ENCODE data around the gene GAD1. TPM values are rescaled to one million over a fixed set of nuclear protein-coding genes. Genes with fewer than 3 reads are reported as not detected.

The GAD1 gene
- total RNA-seq, 5 donors from 2014 or later (not counting 1 experiment from before 2014, with no cell fraction given): 0.09 TPM; not detected in 4

GRCh38 chr2:170887496-170887895 lies 70.8 kb downstream of the GAD1 start:
- POLR2A ChIA-PET: no interaction called here
- H3K27me3 ChIP-seq (replicated peaks in 1 of 2; ENCODE audit: control insufficient read depth in 2 of 2, extremely low read depth in 1 of 2, insufficient read depth in 2 of 2, low read length in 1 of 2): peaks cover 0 to 17% of the 10 kb centered on the region in 2 experiments
- Mint-ChIP-seq H3K4me1 (no peaks in the 10 kb centered on the region), H3K27ac (no peak overlapping the region), H3K36me3 (no peaks in the 10 kb centered on the region), H3K9me3 (no peaks in the 10 kb centered on the region), H3K27me3 (peaks cover 19 to 25% of the 10 kb centered on the region in 2 donors), H3K4me3 (no peak overlapping the region)
- DNase-seq: no peak
- H3K9me3 ChIP-seq: no peaks in the 10 kb centered on the region
- no peaks in the 10 kb centered on the region for H3K36me3 ChIP-seq (ENCODE audit: control insufficient read depth in 2 of 2, extremely low read depth in 1 of 2, insufficient read depth in 1 of 2, low read length in 1 of 2)
- no peak overlapping the region for H3K4me3 ChIP-seq (ENCODE audit: control insufficient read depth in 1 of 2, extremely low read depth in 1 of 2, low read length in 1 of 2)
- no peak overlapping the region for H3K27ac ChIP-seq (ENCODE audit: low read length)
- H3K4me1 ChIP-seq (ENCODE audit: control insufficient read depth in 1 of 2, extremely low read depth in 1 of 2, insufficient read depth in 2 of 2, low read length in 2 of 2): no peaks in the 10 kb centered on the region
- no peak for ATAC-seq (replicated peaks in 1 of 4)
- CTCF ChIA-PET: interaction anchor here in 1 of 2 donors (0.6 to 0.8 kb wide), 2 partner anchors 11 to 26 kb away, joined by 3 read pairs; no protein-coding TSS in a partner anchor

- 80% methylated on average over 2 of the region's 3 CpGs for WGBS (ENCODE audit: insufficient coverage)
- Mint-ChIP-seq H3K36me3 (no peaks in the 10 kb centered on the region), H3K4me3 (no peak overlapping the region), H3K9me3 (no peaks in the 10 kb centered on the region), H3K27ac (no peak overlapping the region), H3K27me3 (peaks cover 18 to 25% of the 10 kb centered on the region in 2 donors), H3K4me1 (no peaks in the 10 kb centered on the region)
- ChIA-PET POLR2A (no interaction called here), CTCF (no interaction called here)
- Histone ChIP-seq H3K9me3 (no peaks in the 10 kb centered on the region), H3K27ac (ENCODE audit: low read length) (no peak overlapping the region), H3K36me3 (ENCODE audit: control insufficient read depth in 2 of 2, extremely low read depth in 1 of 2, insufficient read depth in 1 of 2, low read length in 1 of 2) (no peaks in the 10 kb centered on the region), H3K4me1 (ENCODE audit: control insufficient read depth in 1 of 2, extremely low read depth in 1 of 2, insufficient read depth in 2 of 2, low read length in 2 of 2) (no peaks in the 10 kb centered on the region), H3K27me3 (replicated peaks in 1 of 2; ENCODE audit: control insufficient read depth in 2 of 2, extremely low read depth in 1 of 2, insufficient read depth in 2 of 2, low read length in 1 of 2) (peaks cover 0 to 16% of the 10 kb centered on the region in 2 experiments), H3K4me3 (ENCODE audit: control insufficient read depth in 1 of 2, extremely low read depth in 1 of 2, low read length in 1 of 2) (no peak overlapping the region)
- ATAC-seq (replicated peaks in 1 of 4) (no peak), DNase-seq (no peak)
These were observed 71.2 kb downstream of the GAD1 start for GRCh38 chr2:170887896-170888295.

GRCh38 chr2:170891893-170892292 lies 75.2 kb downstream of the GAD1 start:
- ATAC-seq (replicated peaks in 1 of 4): no peak

GRCh38 chr2:170892391-170892951 lies 75.8 kb downstream of the GAD1 start:
- 64% methylated on average over 3 of the region's 9 CpGs for WGBS (ENCODE audit: insufficient coverage)
- H3K9me3 Mint-ChIP-seq: no peaks in the 10 kb centered on the region
- Histone ChIP-seq H3K36me3 (ENCODE audit: control insufficient read depth in 2 of 2, extremely low read depth in 1 of 2, insufficient read depth in 1 of 2, low read length in 1 of 2) (no peaks in the 10 kb centered on the region), H3K4me1 (ENCODE audit: control insufficient read depth in 1 of 2, extremely low read depth in 1 of 2, insufficient read depth in 2 of 2, low read length in 2 of 2) (no peaks in the 10 kb centered on the region), H3K27ac (ENCODE audit: low read length) (no peak overlapping the region), H3K4me3 (ENCODE audit: control insufficient read depth in 1 of 2, extremely low read depth in 1 of 2, low read length in 1 of 2) (no peak overlapping the region), H3K9me3 (no peaks in the 10 kb centered on the region), H3K27me3 (replicated peaks in 1 of 2; ENCODE audit: control insufficient read depth in 2 of 2, extremely low read depth in 1 of 2, insufficient read depth in 2 of 2, low read length in 1 of 2) (no peaks in the 10 kb centered on the region)
- CTCF ChIA-PET: no interaction called here
- no peaks in the 10 kb centered on the region for H3K36me3 Mint-ChIP-seq
- peaks cover 6 to 20% of the 10 kb centered on the region in 2 donors for H3K27me3 Mint-ChIP-seq
- H3K4me3 Mint-ChIP-seq: no peak overlapping the region
- no peaks in the 10 kb centered on the region for H3K4me1 Mint-ChIP-seq
- H3K27ac Mint-ChIP-seq: no peak overlapping the region
- DNase-seq: no peak
- POLR2A ChIA-PET: no interaction called here
- no peak for ATAC-seq (replicated peaks in 1 of 4)

More at GRCh38 chr2:170891893-170892292, 75.2 kb downstream of the GAD1 start:
- H3K36me3 Mint-ChIP-seq: no peaks in the 10 kb centered on the region
- Histone ChIP-seq H3K9me3 (no peaks in the 10 kb centered on the region), H3K36me3 (ENCODE audit: control insufficient read depth in 2 of 2, extremely low read depth in 1 of 2, insufficient read depth in 1 of 2, low read length in 1 of 2) (no peaks in the 10 kb centered on the region), H3K27me3 (replicated peaks in 1 of 2; ENCODE audit: control insufficient read depth in 2 of 2, extremely low read depth in 1 of 2, insufficient read depth in 2 of 2, low read length in 1 of 2) (no peaks in the 10 kb centered on the region), H3K27ac (ENCODE audit: low read length) (no peak overlapping the region), H3K4me1 (ENCODE audit: control insufficient read depth in 1 of 2, extremely low read depth in 1 of 2, insufficient read depth in 2 of 2, low read length in 2 of 2) (no peaks in the 10 kb centered on the region), H3K4me3 (ENCODE audit: control insufficient read depth in 1 of 2, extremely low read depth in 1 of 2, low read length in 1 of 2) (no peak overlapping the region)
- H3K27ac Mint-ChIP-seq: no peak overlapping the region
- POLR2A ChIA-PET: no interaction called here
- no peaks in the 10 kb centered on the region for H3K9me3 Mint-ChIP-seq
- H3K4me3 Mint-ChIP-seq: no peak overlapping the region
- CTCF ChIA-PET: interaction anchor here in 1 of 2 donors (0.6 kb wide), 1 partner anchor 15 kb away, joined by 6 read pairs; no protein-coding TSS in a partner anchor
- no peaks in the 10 kb centered on the region for H3K4me1 Mint-ChIP-seq
- peaks cover 6 to 17% of the 10 kb centered on the region in 2 donors for H3K27me3 Mint-ChIP-seq
- 78% methylated on average over 1 of the region's 4 CpGs for WGBS (ENCODE audit: insufficient coverage)
- no peak for DNase-seq

- H3K36me3 ChIP-seq (ENCODE audit: control insufficient read depth in 2 of 2, extremely low read depth in 1 of 2, insufficient read depth in 1 of 2, low read length in 1 of 2): no peaks in the 10 kb centered on the region
- H3K4me3 ChIP-seq (ENCODE audit: control insufficient read depth in 1 of 2, extremely low read depth in 1 of 2, low read length in 1 of 2): no peak overlapping the region
- Mint-ChIP-seq H3K4me3 (no peak overlapping the region), H3K27me3 (peaks cover 7 to 19% of the 10 kb centered on the region in 2 donors), H3K27ac (no peak overlapping the region), H3K36me3 (no peaks in the 10 kb centered on the region), H3K4me1 (no peaks in the 10 kb centered on the region), H3K9me3 (no peaks in the 10 kb centered on the region)
- WGBS (ENCODE audit: insufficient coverage): no CpG with 5 or more reads among the region's 3 CpGs
- no peak overlapping the region for H3K27ac ChIP-seq (ENCODE audit: low read length)
- no peaks in the 10 kb centered on the region for H3K9me3 ChIP-seq
- no peak for DNase-seq
- ChIA-PET CTCF (interaction anchor here in 1 of 2 donors (1.5 kb wide), 1 partner anchor 14 kb away, joined by 4 read pairs; no protein-coding TSS in a partner anchor), POLR2A (interaction anchor here in 1 of 2 donors (0.5 kb wide), 1 partner anchor 20 kb away, joined by 5 read pairs; no protein-coding TSS in a partner anchor)
- ATAC-seq (replicated peaks in 1 of 4): no peak
- H3K4me1 ChIP-seq (ENCODE audit: control insufficient read depth in 1 of 2, extremely low read depth in 1 of 2, insufficient read depth in 2 of 2, low read length in 2 of 2): no peaks in the 10 kb centered on the region
- H3K27me3 ChIP-seq (replicated peaks in 1 of 2; ENCODE audit: control insufficient read depth in 2 of 2, extremely low read depth in 1 of 2, insufficient read depth in 2 of 2, low read length in 1 of 2): peaks cover 0 to 4% of the 10 kb centered on the region in 2 experiments
These were observed 78.5 kb downstream of the GAD1 start for GRCh38 chr2:170895023-170895757.

- no peaks in the 10 kb centered on the region for H3K36me3 ChIP-seq (ENCODE audit: control insufficient read depth in 2 of 2, extremely low read depth in 1 of 2, insufficient read depth in 1 of 2, low read length in 1 of 2)
- Mint-ChIP-seq H3K9me3 (no peaks in the 10 kb centered on the region), H3K4me1 (no peaks in the 10 kb centered on the region), H3K4me3 (no peak overlapping the region), H3K27ac (no peak overlapping the region), H3K27me3 (peaks cover 7 to 12% of the 10 kb centered on the region in 2 donors), H3K36me3 (no peaks in the 10 kb centered on the region)
- no peak for ATAC-seq (replicated peaks in 1 of 4)
- no peaks in the 10 kb centered on the region for H3K9me3 ChIP-seq
- H3K4me1 ChIP-seq (ENCODE audit: control insufficient read depth in 1 of 2, extremely low read depth in 1 of 2, insufficient read depth in 2 of 2, low read length in 2 of 2): no peaks in the 10 kb centered on the region
- H3K27me3 ChIP-seq (replicated peaks in 1 of 2; ENCODE audit: control insufficient read depth in 2 of 2, extremely low read depth in 1 of 2, insufficient read depth in 2 of 2, low read length in 1 of 2): peaks cover 0 to 5% of the 10 kb centered on the region in 2 experiments
- ChIA-PET CTCF (interaction anchor here in 1 of 2 donors (1.5 kb wide), 1 partner anchor 16 kb away, joined by 4 read pairs; no protein-coding TSS in a partner anchor), POLR2A (no interaction called here)
- no peak overlapping the region for H3K4me3 ChIP-seq (ENCODE audit: control insufficient read depth in 1 of 2, extremely low read depth in 1 of 2, low read length in 1 of 2)
- WGBS (ENCODE audit: insufficient coverage): 80% methylated on average over 1 of the region's 4 CpGs
- no peak for DNase-seq
- no peak overlapping the region for H3K27ac ChIP-seq (ENCODE audit: low read length)
These were observed 79.9 kb downstream of the GAD1 start for GRCh38 chr2:170896622-170897021.
